K562 (cell line): Measurements from ENCODE around the gene GSK3B. TPM values are rescaled to one million over a fixed set of nuclear protein-coding genes. Genes with fewer than 3 reads are reported as not detected.

Experiments
- ATAC-seq: fragments of 200-7000 bp; cut with Tn5 transposase; 3 replicates; pipeline ENCODE4 v1.9.1; 2020; ENCODE audit warnings: moderate library complexity
- BruUV-seq: library from RNA; stranded (reverse); fragments of 400-500 nt; replicated peaks from 2 replicates; lab custom pipeline; 2021; lab: Mats Ljungman, UMichigan
- CTCF ChIA-PET: fragments of 300-600 bp; formaldehyde crosslinking; extraction: SDS; loops from one replicate; lab custom pipeline; 2021; ENCODE audit warnings: low intra/inter-chr PET ratio; lab: Yijun Ruan, JAX
- POLR2A ChIA-PET: fragments of 300-600, 350-650 bp; sonication (Branson Sonifier 250); formaldehyde crosslinking; extraction: SDS; loops from one replicate; lab custom pipeline; 2021; ENCODE audit warnings: antibody characterized with exemption, inconsistent platforms; lab: Yijun Ruan, JAX
- DNase-seq, 4 experiments: peaks; one replicate each; pipeline versions ENCODE4 v3.0.0 to v3.0.0-alpha.2; 2011 to 2018; ENCODE audit warnings: low spot score in 3 of 4, mixed read lengths in 3 of 4; ENCODE audit errors: extremely low read depth in 1 of 4
- FAIRE-seq: peaks from 2 replicates; lab custom pipeline; 2011; peaks lifted over from hg19 to GRCh38; lab: Jason Lieb, UNC
- H2AFZ ChIP-seq: 2 replicates; pipeline ENCODE4 v1.6.0; 2011; ENCODE audit warnings: low read depth, low read length, control low read depth, inconsistent platforms
- H3K27ac ChIP-seq: fragments of 200-600 bp; 3 replicates; pipeline ENCODE4 v1.8.0; 2011; ENCODE audit warnings: low read depth, mild to moderate bottlenecking, control low read depth, inconsistent platforms, low read length, moderate library complexity, mixed read lengths; ENCODE audit errors: extremely low read depth
- H3K27me3 ChIP-seq, 2 experiments: fragments of 300-600 bp in 1 of 2; 2 replicates in 1 of 2; 3 replicates in 1 of 2; pipeline versions ENCODE4 v1.6.0 to v1.8.0; 2011; ENCODE audit warnings: inconsistent platforms in 2 of 2, low read length in 2 of 2, mild to moderate bottlenecking in 1 of 2, mixed read lengths in 1 of 2, moderate library complexity in 1 of 2; ENCODE audit not compliant: control insufficient read depth in 2 of 2, insufficient read depth in 2 of 2
- H3K36me3 ChIP-seq: fragments of 300-600 bp; 3 replicates; pipeline ENCODE4 v1.8.0; 2011; ENCODE audit warnings: mild to moderate bottlenecking, low read length, inconsistent platforms; ENCODE audit not compliant: control insufficient read depth, insufficient read depth
- H3K4me1 ChIP-seq, 2 experiments: fragments of 200-600 bp in 1 of 2; replicated peaks in 1 of 2; 2 replicates in 1 of 2; 3 replicates in 1 of 2; pipeline versions ENCODE4 v1.5.1 to v1.8.0; 2011; ENCODE audit warnings: inconsistent platforms in 2 of 2, low read length in 2 of 2, mild to moderate bottlenecking in 1 of 2, mixed read lengths in 1 of 2, moderate library complexity in 1 of 2; ENCODE audit not compliant: control insufficient read depth in 2 of 2, insufficient read depth in 2 of 2
- H3K4me2 ChIP-seq: 2 replicates; pipeline ENCODE4 v1.6.1; 2011; ENCODE audit warnings: low read length, control low read depth, inconsistent platforms, mixed read lengths; ENCODE audit not compliant: insufficient read depth
- H3K4me3 ChIP-seq: fragments of 200-600 bp; sonication (generic), shearing (Covaris generic); 2 replicates; pipeline ENCODE4 v1.5.1; 2016; ENCODE audit warnings: control low read depth, inconsistent platforms
- H3K79me2 ChIP-seq: fragments of 200-600 bp; 3 replicates; pipeline ENCODE4 v1.8.0; 2011; ENCODE audit warnings: low read length, inconsistent platforms; ENCODE audit not compliant: control insufficient read depth, insufficient read depth
- H3K9ac ChIP-seq, 2 experiments: 2 replicates each; pipeline versions ENCODE4 v1.6.0 to v1.6.1; 2011; ENCODE audit warnings: low read depth in 2 of 2, low read length in 2 of 2, control low read depth in 1 of 2, inconsistent platforms in 1 of 2, mild to moderate bottlenecking in 1 of 2, mixed read lengths in 1 of 2; ENCODE audit not compliant: insufficient read depth in 1 of 2
- H3K9me1 ChIP-seq: one replicate; pipeline ENCODE4 v1.6.0; 2011; ENCODE audit warnings: inconsistent platforms, mild to moderate bottlenecking, low read length, moderate library complexity; ENCODE audit not compliant: control insufficient read depth, insufficient read depth
- H3K9me3 ChIP-seq: replicated peaks from 2 replicates; pipeline ENCODE4 v1.5.1; 2011; ENCODE audit warnings: low read depth, low read length, inconsistent platforms; ENCODE audit not compliant: control insufficient read depth, insufficient read depth
- H4K20me1 ChIP-seq: replicated peaks from 2 replicates; pipeline ENCODE4 v1.6.1; 2011; ENCODE audit warnings: low read length, inconsistent platforms, mixed read lengths; ENCODE audit not compliant: control insufficient read depth, insufficient read depth
- ATF7 ChIP-seq: fragments of 450-650 bp; IDR thresholded peaks from 2 replicates; pipeline ENCODE4 v1.7.1; 2014; ENCODE audit warnings: mild to moderate bottlenecking, moderate library complexity
- FOXP1 ChIP-seq: sonication (generic); formaldehyde crosslinking; IDR thresholded peaks from 2 replicates; pipeline ENCODE4 v1.8.0; 2022; ENCODE audit warnings: mild to moderate bottlenecking, missing genetic modification reagents
- MYC ChIP-seq, 2 experiments: fragments of 250-450 bp in 1 of 2; sonication (Bioruptor Pico) in 1 of 2; IDR thresholded peaks; 2 replicates each; pipeline versions ENCODE4 v1.5.1 to v1.6.1; 2012 to 2021; ENCODE audit warnings: low read depth in 2 of 2, borderline replicate concordance in 1 of 2, improper control_type of control experiment in 1 of 2, low read length in 1 of 2, mild to moderate bottlenecking in 1 of 2, moderate library complexity in 1 of 2
- SRSF1 ChIP-seq: fragments of 200-400 bp; formaldehyde crosslinking; IDR thresholded peaks from 2 replicates; pipeline ENCODE4 v1.6.1; 2017; ENCODE audit warnings: mild to moderate bottlenecking, low read depth, low read length, moderate library complexity
- ZNF24 ChIP-seq: fragments of 450-650 bp; IDR thresholded peaks from 2 replicates; pipeline ENCODE4 v1.6.1; 2016
- WGBS: fragments of 100-300 bp; shearing (Covaris generic); methylation state at CpG from one replicate; pipeline ENCODE4 v1.1.6; 2016; ENCODE audit warnings: low coverage, mixed read lengths; ENCODE audit not compliant: insufficient coverage; ENCODE audit errors: missing lambda C conversion rate; 5-methylcytosine and 5-hydroxymethylcytosine counted together
- in situ Hi-C: fragments of 300-500 bp; cut with MboI; formaldehyde crosslinking; loops from 4 replicates; pipeline ENCODE4 v1.15.0; 2018; ENCODE audit warnings: inconsistent platforms, mixed read lengths
- intact Hi-C: fragments of 100-400 bp; cut with micrococcal nuclease; formaldehyde crosslinking; loops from 2 replicates; pipeline ENCODE4 v1.14.2; 2022
- polyA plus RNA-seq, 8 experiments: library from polyadenylated mRNA; depleted of rRNA in 4 of 8; stranded (reverse) in 5 of 8; unstranded in 3 of 8; fragments of >200 nt; fragmentation: Nextera tagmentation in 2 of 8; fragmentation: Illumina TruSeq in 1 of 8; extraction: Ambion mirVana in 2 of 8; extraction: Trizol in 1 of 8; gene quantifications; 2 replicates each; pipeline versions ENCODE4 v1.2.1 to v1.2.3, GENCODE V29; 2011 to 2014; ENCODE audit warnings: inconsistent platforms in 1 of 8, missing spikeins in 1 of 8
- total RNA-seq, 7 experiments: library from RNA; depleted of rRNA in 6 of 7; stranded (reverse); fragments of >200 nt in 6 of 7; fragmentation: Illumina TruSeq in 2 of 7; extraction: Trizol in 2 of 7; gene quantifications; 2 replicates each; pipeline versions ENCODE4 v1.2.1 to v1.2.3, GENCODE V29; 2011 to 2021; ENCODE audit warnings: low replicate concordance in 1 of 7
- TF ChIP-seq, protein P1 (sequence below), 3 experiments: fragments of 200-800 bp in 1 of 3; fragments of 250-450 bp in 1 of 3; fragments of 450-650 bp in 1 of 3; sonication (Bioruptor Pico) in 1 of 3; sonication (Bioruptor generic) in 1 of 3; formaldehyde crosslinking in 1 of 3; IDR thresholded peaks; 2 replicates each; pipeline versions ENCODE4 v1.6.1 to v1.8.0; 2016 to 2022; ENCODE audit warnings: mild to moderate bottlenecking in 2 of 3, missing genetic modification characterization in 2 of 3, missing compliant biosample characterization in 1 of 3, moderate library complexity in 1 of 3

Gene GSK3B
- total and polyA plus RNA-seq, 9 of the 15 experiments (the other 6 are each of a cell fraction or from before 2014, with no cell fraction given) = 4.7 to 25.0 (median 18.7) TPM

DNA sequence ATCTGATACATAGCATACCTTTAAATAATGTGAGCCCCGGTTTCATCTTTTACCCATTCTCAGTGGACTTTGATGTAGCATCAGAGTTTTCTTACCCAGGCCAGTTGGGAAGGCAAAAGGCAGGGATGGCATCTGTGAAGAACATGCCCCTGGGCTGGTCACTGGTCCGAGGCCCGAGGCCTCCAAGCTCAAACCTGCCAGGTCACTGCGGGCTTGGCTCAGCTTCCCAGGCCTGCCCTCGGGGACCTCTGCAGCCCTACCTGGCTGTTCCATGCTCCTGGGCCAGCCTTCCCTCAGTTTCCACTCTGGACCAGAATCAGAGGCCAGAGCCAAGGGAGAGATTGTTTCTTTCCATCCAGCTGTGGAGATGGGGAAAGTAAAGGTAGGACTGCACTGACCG, 285.4 kb downstream of the GSK3B start:
- TF ChIP-seq MYC (IDR thresholded peaks at IDR 0.05; ENCODE audit: low read depth, low read length) (no peak), MYC (CRISPR knock-in tag; IDR thresholded peaks at IDR 0.05; ENCODE audit: borderline replicate concordance, low read depth) (no peak), ATF7 (no peak), ZNF24 (no peak), SRSF1 (no peak), FOXP1 (CRISPR knock-in tag) (no peak)
- TF ChIP-seq, protein P1, sequence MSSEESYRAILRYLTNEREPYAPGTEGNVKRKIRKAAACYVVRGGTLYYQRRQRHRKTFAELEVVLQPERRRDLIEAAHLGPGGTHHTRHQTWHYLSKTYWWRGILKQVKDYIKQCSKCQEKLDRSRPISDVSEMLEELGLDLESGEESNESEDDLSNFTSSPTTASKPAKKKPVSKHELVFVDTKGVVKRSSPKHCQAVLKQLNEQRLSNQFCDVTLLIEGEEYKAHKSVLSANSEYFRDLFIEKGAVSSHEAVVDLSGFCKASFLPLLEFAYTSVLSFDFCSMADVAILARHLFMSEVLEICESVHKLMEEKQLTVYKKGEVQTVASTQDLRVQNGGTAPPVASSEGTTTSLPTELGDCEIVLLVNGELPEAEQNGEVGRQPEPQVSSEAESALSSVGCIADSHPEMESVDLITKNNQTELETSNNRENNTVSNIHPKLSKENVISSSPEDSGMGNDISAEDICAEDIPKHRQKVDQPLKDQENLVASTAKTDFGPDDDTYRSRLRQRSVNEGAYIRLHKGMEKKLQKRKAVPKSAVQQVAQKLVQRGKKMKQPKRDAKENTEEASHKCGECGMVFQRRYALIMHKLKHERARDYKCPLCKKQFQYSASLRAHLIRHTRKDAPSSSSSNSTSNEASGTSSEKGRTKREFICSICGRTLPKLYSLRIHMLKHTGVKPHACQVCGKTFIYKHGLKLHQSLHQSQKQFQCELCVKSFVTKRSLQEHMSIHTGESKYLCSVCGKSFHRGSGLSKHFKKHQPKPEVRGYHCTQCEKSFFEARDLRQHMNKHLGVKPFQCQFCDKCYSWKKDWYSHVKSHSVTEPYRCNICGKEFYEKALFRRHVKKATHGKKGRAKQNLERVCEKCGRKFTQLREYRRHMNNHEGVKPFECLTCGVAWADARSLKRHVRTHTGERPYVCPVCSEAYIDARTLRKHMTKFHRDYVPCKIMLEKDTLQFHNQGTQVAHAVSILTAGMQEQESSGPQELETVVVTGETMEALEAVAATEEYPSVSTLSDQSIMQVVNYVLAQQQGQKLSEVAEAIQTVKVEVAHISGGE (CRISPR knock-in tag; IDR thresholded peaks at IDR 0.05) = no peak
- in situ Hi-C loops (no loop called here), intact Hi-C loops (no loop called here)
- FAIRE-seq (no peak), DNase-seq (no peak), ATAC-seq (no peak)
- H3K27me3 ChIP-seq = no peaks in the 10 kb centered on the region
- H3K27ac ChIP-seq = no peak overlapping the region
- peaks cover 0 to 12% of the 10 kb centered on the region in 2 experiments; a peak in 3 of 5 replicates for H3K4me1 ChIP-seq
- WGBS = 63% methylated on average over 5 of the region's 6 CpGs
- H3K9ac ChIP-seq = no peak overlapping the region
- H3K4me3 ChIP-seq = no peak overlapping the region
- no TSS peak for BruUV-seq
- no peaks in the 10 kb centered on the region for H3K9me3 ChIP-seq
- ChIA-PET CTCF (no interaction called here), POLR2A (interaction anchor here (0.7 kb wide), 1 partner anchor 8 kb away, joined by 3 read pairs; no protein-coding TSS in a partner anchor)
- H3K79me2 ChIP-seq = no peaks in the 10 kb centered on the region
- no peaks in the 10 kb centered on the region for H4K20me1 ChIP-seq
- H3K36me3 ChIP-seq = no peaks in the 10 kb centered on the region
- no peak overlapping the region for H2AFZ ChIP-seq
- H3K9me1 ChIP-seq = no peaks in the 10 kb centered on the region
- H3K4me2 ChIP-seq = no peak overlapping the region
